ENCODE results near the gene WEE2.
"Not testable (repeated sequence)": the region's sequence is repeated elsewhere in the genome, so short reads cannot be mapped to it uniquely, and the experiment has no call there.

WEE2 gene

DNA sequence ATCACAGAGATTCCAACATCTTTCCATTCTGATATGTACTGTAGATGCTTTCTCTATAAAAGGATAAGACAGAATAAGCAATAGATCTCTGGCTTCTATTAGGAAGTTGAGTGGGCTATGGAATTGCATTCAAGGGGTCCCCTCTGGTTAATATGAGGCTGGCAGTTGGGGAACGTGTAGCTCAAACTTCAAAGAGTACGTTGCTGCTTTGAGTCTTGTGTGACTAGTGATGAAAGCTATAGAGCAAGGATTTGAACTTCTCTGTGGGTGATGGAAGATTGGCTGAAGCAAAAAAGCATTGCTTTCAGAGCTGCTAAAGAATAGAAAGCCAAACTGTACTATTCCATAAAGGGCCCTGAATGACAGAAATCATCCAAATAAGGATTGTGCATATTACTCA lies 6.4 kb downstream of the WEE2 start:
- DNase-seq (ENCODE audit: low read depth in 2 of 2), result no peak

- no peak for DNase-seq (ENCODE audit: low read depth in 2 of 2)
These were observed 6.9 kb downstream of the WEE2 start for GRCh38 chr7:141715018-141715417.

DNA sequence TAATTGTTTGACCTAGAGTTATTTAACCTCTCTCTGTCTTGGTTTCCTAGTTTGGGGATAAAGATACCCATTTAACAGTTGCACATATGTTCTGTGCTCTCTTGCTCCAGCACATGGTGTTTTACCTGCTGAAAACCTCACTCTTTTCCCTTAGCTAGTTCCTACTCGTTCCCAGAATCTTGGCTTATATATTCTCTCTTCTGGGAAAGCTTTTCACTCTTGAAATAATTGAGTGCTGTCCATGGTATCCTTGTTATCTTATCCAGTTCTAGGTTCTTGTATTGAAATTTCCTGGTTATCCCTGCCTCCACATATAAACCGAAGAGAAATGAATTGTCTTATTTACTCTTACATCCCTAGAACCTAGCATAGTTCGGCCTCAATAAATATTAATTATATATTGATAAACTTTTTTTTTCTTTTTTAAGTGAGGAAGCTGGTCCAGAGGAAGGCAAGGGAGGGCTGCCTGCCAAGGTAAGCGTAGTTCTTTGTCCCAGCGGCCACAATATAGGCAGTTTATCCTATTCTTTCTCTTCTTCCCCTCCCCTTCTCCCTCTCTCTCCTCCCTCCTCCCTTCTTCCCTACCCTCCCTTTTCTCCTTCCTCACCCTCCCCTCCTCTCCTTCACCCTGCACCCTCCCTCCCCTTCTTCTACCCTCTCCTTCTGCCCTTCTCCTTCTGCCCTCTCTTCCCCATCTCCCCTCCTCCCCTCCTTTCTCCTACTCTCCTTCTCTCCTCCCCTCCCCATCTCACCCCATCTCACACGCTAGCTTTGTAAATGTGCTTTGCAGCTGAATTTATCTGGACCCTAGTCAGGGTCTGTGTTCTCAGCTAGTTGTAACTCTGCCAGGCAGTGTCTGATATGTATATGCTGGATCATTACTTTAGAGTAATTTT lies 7.9 kb downstream of the WEE2 start:
- DNase-seq (ENCODE audit: low read depth in 2 of 2), result no peak

DNA sequence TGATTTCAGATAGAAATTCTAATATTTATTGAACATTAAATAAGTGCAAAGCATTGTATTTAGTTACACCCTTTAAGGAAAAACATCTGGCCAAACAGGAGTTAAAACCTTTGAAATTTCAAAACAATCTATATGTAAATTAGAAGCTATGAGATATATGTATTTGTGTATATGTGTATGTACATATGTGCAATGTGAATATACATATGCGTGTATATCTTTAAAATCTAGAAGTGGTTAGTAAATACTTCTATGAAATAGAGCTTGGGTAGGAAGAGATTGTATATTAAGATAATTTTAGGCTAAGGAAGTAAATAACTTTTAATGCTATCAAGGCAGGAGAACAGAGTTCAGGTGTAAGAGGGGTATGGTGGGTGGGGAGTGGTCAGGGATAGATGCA lies 9.3 kb downstream of the WEE2 start:
- no peak for DNase-seq (ENCODE audit: low read depth in 2 of 2)

- DNase-seq (ENCODE audit: low read depth in 2 of 2), result no peak
These were observed 14.4 kb downstream of the WEE2 start for GRCh38 chr7:141722529-141722928.

GRCh38 chr7:141729020-141729419 lies 20.9 kb downstream of the WEE2 start:
- no peak for DNase-seq (ENCODE audit: low read depth in 2 of 2)

DNA sequence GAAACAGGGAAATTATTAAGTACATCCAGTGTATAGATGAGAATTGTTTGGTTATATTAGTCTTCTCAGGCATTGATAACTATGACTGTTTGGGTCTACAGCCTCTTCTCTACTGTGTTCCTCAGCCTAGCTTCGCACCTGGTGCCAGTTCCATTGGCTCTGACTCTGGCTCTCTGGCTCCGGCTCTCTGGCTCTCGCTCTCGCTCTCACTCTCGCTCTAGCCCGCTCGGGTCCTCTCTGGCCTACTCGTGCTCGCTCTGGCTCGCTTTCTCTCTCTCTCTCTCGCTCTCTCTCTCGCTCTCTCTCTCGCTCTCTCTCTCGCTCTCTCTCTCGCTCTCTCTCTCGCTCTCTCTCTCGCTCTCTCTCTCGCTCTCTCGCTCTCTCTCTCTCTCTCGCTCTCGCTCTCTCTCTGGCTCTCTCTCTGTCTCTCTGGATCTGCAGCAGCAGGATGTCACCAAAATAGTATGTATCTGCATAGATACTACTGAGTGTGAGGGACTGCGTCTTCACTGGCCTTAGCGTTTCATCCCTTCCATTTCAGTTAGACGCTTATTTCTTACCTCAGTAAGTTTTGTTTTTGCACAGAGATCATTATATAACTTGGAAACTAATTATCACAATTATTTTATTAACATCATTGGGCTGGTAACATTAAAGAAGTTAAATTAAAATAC lies 23.5 kb downstream of the WEE2 start:
- DNase-seq (ENCODE audit: low read depth in 2 of 2), result no peak

- DNase-seq (ENCODE audit: low read depth in 2 of 2), result peak in 1 of 2 donors; percentile 2
These were observed 29.1 kb downstream of the WEE2 start for GRCh38 chr7:141737118-141737835.

DNA sequence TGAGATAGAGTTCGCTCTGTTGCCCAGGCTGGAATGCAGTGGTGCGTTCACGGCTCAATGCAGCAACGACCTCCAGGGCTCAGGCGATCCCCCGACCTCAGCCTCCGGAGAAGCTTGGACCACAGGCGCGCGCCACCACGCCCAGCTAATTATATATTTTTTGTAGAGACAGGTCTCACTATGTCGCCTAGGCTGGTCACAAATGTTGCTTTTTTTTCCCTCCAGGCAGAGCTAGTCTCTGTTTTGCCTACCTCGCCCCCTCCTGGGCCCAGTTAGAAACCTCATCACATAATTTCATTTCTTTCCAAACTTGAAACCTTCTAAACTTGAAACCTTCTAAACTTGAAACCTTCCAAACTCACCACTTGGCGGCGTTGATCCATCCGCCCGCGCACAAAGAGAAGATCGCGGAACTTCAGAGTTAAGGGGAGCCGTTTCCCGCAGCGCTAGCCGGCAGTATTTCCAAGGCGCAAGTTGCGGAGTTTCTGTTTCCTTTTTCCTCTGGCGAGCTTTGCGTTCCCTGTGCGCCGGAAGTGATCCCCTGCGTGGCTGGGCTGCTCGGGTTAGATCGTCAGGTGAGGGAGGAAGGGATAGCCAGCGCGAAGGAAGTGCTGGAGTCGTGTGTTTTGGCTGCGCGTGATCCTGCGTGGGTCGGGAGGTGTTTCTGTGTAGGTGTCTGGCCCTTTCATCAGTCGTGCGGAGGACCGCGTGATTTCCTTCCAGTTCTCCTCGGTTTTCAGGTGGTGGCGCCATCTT lies 29.9 kb downstream of the WEE2 start, which contains the start of gene SSBP1:
Gene SSBP1, plus strand, starts transcription at position 523 of the 756 bp plus-strand sequence. CDS start 809 bp downstream, outside the sequence.
- peak; percentile 83 to 86 for DNase-seq (ENCODE audit: low read depth in 2 of 2)

DNA sequence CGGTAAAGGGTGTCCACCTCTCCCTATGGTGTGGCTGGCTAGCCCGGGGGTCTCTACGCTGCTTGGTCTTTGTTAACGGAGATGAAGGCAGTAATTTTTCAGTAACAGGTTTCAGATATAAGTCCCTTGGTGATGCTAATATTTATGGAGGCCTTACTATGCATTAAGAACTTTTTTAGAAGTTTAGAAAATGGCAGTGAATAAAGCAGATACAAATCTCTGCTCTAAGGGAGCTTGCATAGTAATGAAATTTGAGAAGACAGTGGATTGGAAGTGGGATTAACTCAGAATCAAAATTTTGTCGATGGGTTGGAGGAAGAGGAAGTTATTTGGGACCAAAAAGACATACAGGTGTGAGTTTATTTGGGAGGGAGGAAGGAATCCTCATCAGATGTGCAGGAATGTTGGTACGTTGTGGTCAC lies 30.4 kb downstream of the WEE2 start:
- no peak for DNase-seq (ENCODE audit: low read depth in 2 of 2)

DNA sequence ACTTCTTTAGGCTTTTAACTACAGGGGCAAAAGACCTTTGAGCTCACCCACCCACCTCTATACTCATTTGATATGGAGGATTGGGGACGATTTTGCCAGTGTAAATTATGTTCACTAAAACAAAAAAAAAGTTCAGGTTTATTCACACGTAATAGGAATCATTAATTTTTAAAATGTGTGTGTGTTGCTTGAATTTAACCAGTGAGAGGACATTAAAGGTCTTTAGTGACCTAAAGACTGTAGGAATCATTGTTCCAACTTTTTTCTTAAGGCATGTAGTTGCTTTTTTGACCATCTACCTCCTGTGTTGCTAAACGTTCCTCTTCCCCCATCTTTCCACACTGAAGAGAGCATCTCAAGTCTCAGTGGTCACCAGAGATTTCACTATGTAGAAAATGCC lies 31.1 kb downstream of the WEE2 start:
- no peak for DNase-seq (ENCODE audit: low read depth in 2 of 2)

DNA sequence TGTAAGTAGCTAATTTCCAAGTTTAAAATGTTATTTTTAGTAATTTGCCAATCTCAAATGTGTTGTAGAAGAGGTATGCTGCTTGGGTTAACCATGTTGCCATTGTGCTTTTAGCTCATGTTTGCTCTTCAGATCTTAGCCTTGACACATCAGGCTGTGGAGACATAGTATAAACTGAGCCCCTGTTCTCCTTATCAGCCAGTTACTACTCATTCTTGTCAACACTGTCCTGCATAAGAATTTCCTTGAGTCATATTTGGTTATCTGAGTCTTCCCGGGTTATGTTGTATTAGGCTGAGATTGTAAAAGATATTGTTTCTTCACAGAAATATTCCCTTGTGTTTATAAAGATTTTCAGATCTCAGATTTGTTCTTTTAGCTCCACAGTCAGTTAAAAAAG lies 34.1 kb downstream of the WEE2 start:
- DNase-seq (ENCODE audit: low read depth in 2 of 2), result no peak

GRCh38 chr7:141744131-141744530 lies 36.0 kb downstream of the WEE2 start:
- no peak for DNase-seq (ENCODE audit: low read depth in 2 of 2)

- no peak for DNase-seq (ENCODE audit: low read depth in 2 of 2)
These were observed 40.2 kb downstream of the WEE2 start for GRCh38 chr7:141748396-141748795.

DNA sequence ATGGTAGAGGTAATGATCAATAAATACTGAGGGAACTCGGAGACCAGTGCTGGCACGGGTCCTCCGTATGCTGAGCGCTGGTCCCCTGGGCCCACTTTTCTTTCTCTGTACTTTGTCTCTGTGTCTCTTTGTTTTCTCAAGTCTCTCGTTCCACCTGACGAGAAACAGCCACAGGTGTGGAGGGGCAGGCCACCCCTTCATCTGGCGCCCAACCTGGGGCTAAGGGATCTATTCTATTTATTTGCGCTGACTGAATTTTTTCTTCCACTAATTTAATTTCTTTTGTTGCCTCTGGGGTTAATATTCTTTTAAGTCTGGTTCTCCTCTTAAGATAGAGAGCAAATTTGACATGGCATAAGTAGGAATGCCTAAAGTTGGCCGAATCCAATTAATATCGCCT lies 43.8 kb downstream of the WEE2 start:
- DNase-seq (ENCODE audit: low read depth in 2 of 2), result not testable (repeated sequence)

DNA sequence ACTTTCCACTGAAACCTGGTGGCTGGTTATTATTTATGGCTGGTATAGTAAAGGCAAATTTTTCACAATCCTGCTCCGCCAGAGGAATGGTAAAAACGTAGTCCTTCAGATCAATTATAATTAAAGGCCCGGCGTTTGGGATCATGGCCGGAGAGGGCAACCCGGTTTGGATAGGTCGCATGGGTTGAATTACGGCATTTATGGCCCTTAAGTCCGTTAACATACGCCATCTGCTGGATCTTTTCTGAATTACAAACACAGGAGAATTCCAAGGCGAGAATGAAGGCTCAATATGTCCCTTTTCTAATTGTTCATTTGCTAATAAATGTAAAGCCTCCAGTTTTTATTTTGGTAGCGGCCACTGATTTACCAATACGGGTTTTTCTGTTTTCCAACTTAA lies 44.5 kb downstream of the WEE2 start:
- DNase-seq (ENCODE audit: low read depth in 2 of 2), result no peak

DNA sequence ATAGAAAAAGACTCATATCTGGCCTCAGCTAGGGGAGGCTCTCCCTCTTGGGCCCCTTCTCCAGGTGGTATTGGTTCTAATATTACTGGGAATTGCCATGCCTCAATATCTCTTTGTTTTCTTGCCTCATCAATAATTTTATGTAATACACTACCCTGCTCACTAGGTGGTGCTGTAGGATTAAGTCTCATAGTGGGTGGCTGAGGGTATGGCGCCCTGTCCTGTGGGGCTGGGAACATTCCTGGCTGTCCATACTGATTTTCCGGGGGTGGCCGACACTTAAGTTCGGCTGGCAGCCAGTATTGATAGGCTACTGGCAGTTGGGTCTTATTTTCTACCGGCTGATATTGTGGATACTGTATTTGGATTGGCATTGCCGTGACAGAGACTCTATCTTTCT lies 46.8 kb downstream of the WEE2 start:
- no peak for DNase-seq (ENCODE audit: low read depth in 2 of 2)

GRCh38 chr7:141763797-141764196 lies 55.6 kb downstream of the WEE2 start, which contains the start of gene TAS2R3:
Gene TAS2R3 (plus strand): TSS chr7:141764097. CDS start chr7:141764159, 62 bp downstream.
- no peak for DNase-seq (ENCODE audit: low read depth in 2 of 2)

GRCh38 chr7:141770083-141770583 lies 62.0 kb downstream of the WEE2 start:
- DNase-seq (ENCODE audit: low read depth in 2 of 2), result not testable (repeated sequence)

GRCh38 chr7:141776374-141776773 lies 68.2 kb downstream of the WEE2 start, which contains the start of gene TAS2R4:
Gene TAS2R4 (plus strand): TSS chr7:141776674. CDS start chr7:141778489, 1,815 bp downstream.
- DNase-seq (ENCODE audit: low read depth in 2 of 2), result no peak

Data from stimulated activated CD8-positive, alpha-beta memory T cell treated with anti-CD3 and anti-CD28 coated beads, Interleukin-15, amount 100 ng/mL, for 4 hours (primary cell).